Sigmoid colon (tissue), 3 donors: ENCODE data around the gene ID3.

Experiments used
- CTCF ChIP-seq, 4 experiments: fragments of 450-650 bp in 3 of 4; fragments of 200-600 bp in 1 of 4; IDR thresholded peaks; one replicate each; pipeline ENCODE4 v1.5.1; 2016 to 2019; ENCODE audit warnings: antibody characterized with exemption in 4 of 4, mild to moderate bottlenecking in 3 of 4, moderate library complexity in 2 of 4
- POLR2A ChIP-seq, 2 donors: fragments of 450-650 bp; IDR thresholded peaks; one replicate each; pipeline ENCODE4 v1.6.1; 2016; ENCODE audit warnings: antibody characterized with exemption in 2 of 2, mild to moderate bottlenecking in 2 of 2, moderate library complexity in 2 of 2

GRCh38 chr1:23524716-23525401, 34.4 kb downstream of the ID3 start:
- TF ChIP-seq CTCF (IDR thresholded peaks at IDR 0.05): no peak
- TF ChIP-seq POLR2A (IDR thresholded peaks at IDR 0.05): no peak
